HG03432 (cell line): Measurements from ENCODE around the gene PPARG.
"Not testable (repeated sequence)": the region's sequence is repeated elsewhere in the genome, so short reads cannot be mapped to it uniquely, and the experiment has no call there.

Experiments
- ATAC-seq: cut with Tn5 transposase; IDR thresholded peaks from one replicate; pipeline ENCODE4 v1.9.1; 2021; ENCODE audit warnings: mild to moderate bottlenecking, moderate library complexity; ENCODE audit not compliant: unreplicated experiment

Gene PPARG

GRCh38 chr3:12437861-12438260 is 149.0 kb downstream of the PPARG start:
- no peak for ATAC-seq

- ATAC-seq = no peak
Observed at GRCh38 chr3:12438318-12438717, 149.4 kb downstream of the PPARG start.

GRCh38 chr3:12439161-12439940 is 150.5 kb downstream of the PPARG start:
- no peak for ATAC-seq

GRCh38 chr3:12440927-12441714 is 152.3 kb downstream of the PPARG start:
- no peak for ATAC-seq

- no peak for ATAC-seq
Observed at GRCh38 chr3:12442654-12443501, 154.0 kb downstream of the PPARG start.

GRCh38 chr3:12443781-12444522 is 155.1 kb downstream of the PPARG start:
- no peak for ATAC-seq

- no peak for ATAC-seq
Observed at GRCh38 chr3:12444582-12445471, 156.0 kb downstream of the PPARG start.

GRCh38 chr3:12445523-12446240 is 156.8 kb downstream of the PPARG start:
- ATAC-seq = no peak

GRCh38 chr3:12446298-12446697 is 157.4 kb downstream of the PPARG start:
- no peak for ATAC-seq

- no peak for ATAC-seq
Observed at GRCh38 chr3:12447075-12447474, 158.2 kb downstream of the PPARG start.

- not testable (repeated sequence) for ATAC-seq
Observed at GRCh38 chr3:12448404-12449202, 159.7 kb downstream of the PPARG start.

GRCh38 chr3:12449889-12450682 is 161.2 kb downstream of the PPARG start:
- ATAC-seq = no peak

- no peak for ATAC-seq
Observed at GRCh38 chr3:12451481-12451880, 162.6 kb downstream of the PPARG start.

- ATAC-seq = no peak
Observed at GRCh38 chr3:12451960-12452359, 163.1 kb downstream of the PPARG start.

GRCh38 chr3:12452361-12453330 is 163.8 kb downstream of the PPARG start:
- ATAC-seq = no peak
